C4-2B (cell line): ENCODE results near the gene SESN3.

Experiments
- ZFX ChIP-seq: fragments of 450-650 bp; IDR thresholded peaks from 2 replicates; pipeline ENCODE4 v1.6.1; 2017
- TF ChIP-seq, protein P1 (sequence below): fragments of 450-650 bp; conservative IDR thresholded peaks from 2 replicates; pipeline ENCODE4 v1.5.1; 2017; ENCODE audit warnings: mild to moderate bottlenecking

DNA sequence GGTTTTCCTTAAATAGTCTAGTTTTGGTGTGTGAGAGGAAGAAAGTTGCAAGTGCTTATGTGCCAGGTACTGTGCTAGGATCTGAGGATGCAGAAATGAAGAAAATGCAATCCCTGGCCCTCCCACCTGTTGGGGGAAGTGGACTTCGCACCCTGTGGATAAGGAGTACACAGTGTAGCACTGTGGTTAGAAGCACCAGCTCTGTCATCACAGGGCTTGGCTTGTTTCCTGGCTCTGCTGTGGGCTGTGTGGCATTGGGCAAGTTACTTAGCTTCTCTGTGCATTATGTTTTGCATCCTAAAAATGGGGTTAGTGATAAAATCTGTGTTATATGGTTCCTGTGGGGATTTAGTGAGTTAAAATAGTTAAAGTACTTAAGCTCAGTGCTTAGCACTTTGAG lies 73.2 kb downstream of the SESN3 start:
- TF ChIP-seq, protein P1, sequence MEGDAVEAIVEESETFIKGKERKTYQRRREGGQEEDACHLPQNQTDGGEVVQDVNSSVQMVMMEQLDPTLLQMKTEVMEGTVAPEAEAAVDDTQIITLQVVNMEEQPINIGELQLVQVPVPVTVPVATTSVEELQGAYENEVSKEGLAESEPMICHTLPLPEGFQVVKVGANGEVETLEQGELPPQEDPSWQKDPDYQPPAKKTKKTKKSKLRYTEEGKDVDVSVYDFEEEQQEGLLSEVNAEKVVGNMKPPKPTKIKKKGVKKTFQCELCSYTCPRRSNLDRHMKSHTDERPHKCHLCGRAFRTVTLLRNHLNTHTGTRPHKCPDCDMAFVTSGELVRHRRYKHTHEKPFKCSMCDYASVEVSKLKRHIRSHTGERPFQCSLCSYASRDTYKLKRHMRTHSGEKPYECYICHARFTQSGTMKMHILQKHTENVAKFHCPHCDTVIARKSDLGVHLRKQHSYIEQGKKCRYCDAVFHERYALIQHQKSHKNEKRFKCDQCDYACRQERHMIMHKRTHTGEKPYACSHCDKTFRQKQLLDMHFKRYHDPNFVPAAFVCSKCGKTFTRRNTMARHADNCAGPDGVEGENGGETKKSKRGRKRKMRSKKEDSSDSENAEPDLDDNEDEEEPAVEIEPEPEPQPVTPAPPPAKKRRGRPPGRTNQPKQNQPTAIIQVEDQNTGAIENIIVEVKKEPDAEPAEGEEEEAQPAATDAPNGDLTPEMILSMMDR, result no peak
- no peak for TF ChIP-seq ZFX
